HG03565 (cell line): Measurements from ENCODE around the gene ULK2.
A peak's percentile ranks its signal among the peaks of the same experiment; 100 is the strongest.
"Not testable (repeated sequence)": the region's sequence is repeated elsewhere in the genome, so short reads cannot be mapped to it uniquely, and the experiment has no call there.

Experiments
- ATAC-seq: cut with Tn5 transposase; IDR thresholded peaks from one replicate; pipeline ENCODE4 v1.9.1; 2021; ENCODE audit warnings: mild to moderate bottlenecking, moderate library complexity; ENCODE audit not compliant: unreplicated experiment

ULK2 gene

GRCh38 chr17:19868079-19868395 is 301 bp upstream of the ULK2 start:
- ATAC-seq = no peak

- ATAC-seq = peak; percentile 23
Observed at GRCh38 chr17:19867079-19867328, 732 bp downstream of the ULK2 start.

- no peak for ATAC-seq
Observed at GRCh38 chr17:19865021-19865420, 2.7 kb downstream of the ULK2 start.

GRCh38 chr17:19860647-19861177 is 7.0 kb downstream of the ULK2 start:
- ATAC-seq = not testable (repeated sequence)

- ATAC-seq = no peak
Observed at GRCh38 chr17:19857640-19858039, 10.1 kb downstream of the ULK2 start.

- no peak for ATAC-seq
Observed at GRCh38 chr17:19833914-19834313, 33.8 kb downstream of the ULK2 start.

- ATAC-seq = no peak
Observed at GRCh38 chr17:19830061-19830460, 37.7 kb downstream of the ULK2 start.

GRCh38 chr17:19812407-19812806 is 55.3 kb downstream of the ULK2 start:
- ATAC-seq = no peak

- ATAC-seq = no peak
Observed at GRCh38 chr17:19805006-19805405, 62.7 kb downstream of the ULK2 start.

GRCh38 chr17:19800571-19800970 is 67.2 kb downstream of the ULK2 start:
- ATAC-seq = no peak

- ATAC-seq = no peak
Observed at GRCh38 chr17:19799796-19800195, 67.9 kb downstream of the ULK2 start.

- ATAC-seq = no peak
Observed at GRCh38 chr17:19796457-19796856, 71.3 kb downstream of the ULK2 start.

GRCh38 chr17:19791918-19792550 is 75.7 kb downstream of the ULK2 start:
- ATAC-seq = no peak

GRCh38 chr17:19787733-19788357 is 79.9 kb downstream of the ULK2 start:
- ATAC-seq = no peak

GRCh38 chr17:19785854-19786253 is 81.9 kb downstream of the ULK2 start:
- no peak for ATAC-seq

- no peak for ATAC-seq
Observed at GRCh38 chr17:19781488-19782458, 86.0 kb downstream of the ULK2 start.

- no peak for ATAC-seq
Observed at GRCh38 chr17:19780846-19781245, 86.9 kb downstream of the ULK2 start.

- no peak for ATAC-seq
Observed at GRCh38 chr17:19773534-19773933, 94.2 kb downstream of the ULK2 start.

GRCh38 chr17:19771971-19772630 is 95.6 kb downstream of the ULK2 start:
- ATAC-seq = no peak

GRCh38 chr17:19770985-19771735 is 96.6 kb downstream of the ULK2 start:
- no peak for ATAC-seq
